H9 (cell line): ENCODE measurements around the gene TBXA2R. TPM values are rescaled to one million over a fixed set of nuclear protein-coding genes. Genes with fewer than 3 reads are reported as not detected.
A peak's percentile ranks its signal among the peaks of the same experiment; 100 is the strongest.

Experiments used
- DNase-seq: peaks from one replicate; pipeline ENCODE4 v3.0.0-alpha.2; 2017
- H2AFZ ChIP-seq: one replicate; pipeline ENCODE4 v1.6.1; 2013; ENCODE audit warnings: mild to moderate bottlenecking, low read length, control low read depth, moderate library complexity
- H2AK5ac ChIP-seq: 2 replicates; pipeline ENCODE4 v1.6.1; 2013; ENCODE audit warnings: low read length, control low read depth, mixed read lengths; ENCODE audit not compliant: insufficient read length
- H2BK120ac ChIP-seq: one replicate; pipeline ENCODE4 v1.6.1; 2013; ENCODE audit warnings: low read depth, mild to moderate bottlenecking, low read length, control low read depth, inconsistent platforms; ENCODE audit not compliant: poor library complexity, severe bottlenecking
- H2BK12ac ChIP-seq: 2 replicates; pipeline ENCODE4 v1.6.1; 2013; ENCODE audit warnings: low read length, control low read depth, mixed read lengths, low read depth; ENCODE audit not compliant: insufficient read length
- H2BK15ac ChIP-seq: 2 replicates; pipeline ENCODE4 v1.6.1; 2013; ENCODE audit warnings: low read depth, low read length, control low read depth
- H2BK20ac ChIP-seq: one replicate; pipeline ENCODE4 v1.6.1; 2013; ENCODE audit warnings: low read depth, mild to moderate bottlenecking, low read length, control low read depth, inconsistent platforms; ENCODE audit not compliant: poor library complexity, severe bottlenecking
- H2BK5ac ChIP-seq: 2 replicates; pipeline ENCODE4 v1.6.1; 2013; ENCODE audit warnings: low read length, control low read depth, mixed read lengths; ENCODE audit not compliant: insufficient read length
- H3K14ac ChIP-seq: 2 replicates; pipeline ENCODE4 v1.6.1; 2013; ENCODE audit warnings: low read length, control low read depth; ENCODE audit not compliant: insufficient read depth
- H3K18ac ChIP-seq: 2 replicates; pipeline ENCODE4 v1.6.1; 2013; ENCODE audit warnings: low read depth, mild to moderate bottlenecking, mixed read lengths, low read length, control low read depth; ENCODE audit not compliant: insufficient read length
- H3K23ac ChIP-seq: 2 replicates; pipeline ENCODE4 v1.6.1; 2013; ENCODE audit warnings: low read length, control low read depth, mixed read lengths, low read depth; ENCODE audit not compliant: insufficient read length
- H3K23me2 ChIP-seq: 2 replicates; pipeline ENCODE4 v1.6.1; 2013; ENCODE audit warnings: low read depth, mild to moderate bottlenecking, mixed read lengths, low read length, control low read depth; ENCODE audit not compliant: insufficient read length, poor library complexity, severe bottlenecking
- H3K27ac ChIP-seq: 2 replicates; pipeline ENCODE4 v1.5.1; 2013; ENCODE audit warnings: low read length, control low read depth, mixed read lengths, low read depth; ENCODE audit not compliant: insufficient read length
- H3K27me3 ChIP-seq: 2 replicates; pipeline ENCODE4 v1.6.1; 2013; ENCODE audit warnings: low read length, control low read depth, inconsistent platforms; ENCODE audit not compliant: insufficient read depth
- H3K4ac ChIP-seq: 2 replicates; pipeline ENCODE4 v1.6.1; 2013; ENCODE audit warnings: low read depth, mild to moderate bottlenecking, control low read depth, inconsistent platforms, low read length, moderate library complexity
- H3K4me1 ChIP-seq: 2 replicates; pipeline ENCODE4 v1.6.1; 2013; ENCODE audit warnings: low read length, control low read depth, inconsistent platforms; ENCODE audit not compliant: insufficient read depth
- H3K4me2 ChIP-seq: 2 replicates; pipeline ENCODE4 v1.6.1; 2013; ENCODE audit warnings: low read length, control low read depth, mixed read lengths; ENCODE audit not compliant: insufficient read length, insufficient read depth
- H3K56ac ChIP-seq: 2 replicates; pipeline ENCODE4 v1.6.1; 2013; ENCODE audit warnings: low read depth, mild to moderate bottlenecking, mixed read lengths, low read length, control low read depth; ENCODE audit not compliant: insufficient read length
- H3K79me1 ChIP-seq: 2 replicates; pipeline ENCODE4 v1.6.1; 2013; ENCODE audit warnings: low read depth, mild to moderate bottlenecking, moderate library complexity, low read length, control low read depth, inconsistent platforms; ENCODE audit not compliant: insufficient read depth, poor library complexity, severe bottlenecking
- H3K79me2 ChIP-seq: 2 replicates; pipeline ENCODE4 v1.6.1; 2013; ENCODE audit warnings: low read length, control low read depth, inconsistent platforms; ENCODE audit not compliant: insufficient read depth
- H3K9ac ChIP-seq: 2 replicates; pipeline ENCODE4 v1.6.1; 2013; ENCODE audit warnings: low read length, control low read depth, mixed read lengths; ENCODE audit not compliant: insufficient read length; ENCODE audit errors: extremely low read depth
- H3K9me3 ChIP-seq: one replicate; pipeline ENCODE4 v1.6.1; 2013; ENCODE audit warnings: low read depth, low read length, inconsistent platforms; ENCODE audit not compliant: control insufficient read depth
- H3T11ph ChIP-seq: one replicate; pipeline ENCODE4 v1.6.1; 2013; ENCODE audit warnings: mild to moderate bottlenecking, low read length, control low read depth, inconsistent platforms
- H4K20me1 ChIP-seq: one replicate; pipeline ENCODE4 v1.6.1; 2013; ENCODE audit not compliant: control insufficient read depth, insufficient read length, insufficient read depth
- H4K5ac ChIP-seq: 2 replicates; pipeline ENCODE4 v1.6.1; 2013; ENCODE audit warnings: low read depth, mild to moderate bottlenecking, mixed read lengths, low read length, control low read depth; ENCODE audit not compliant: insufficient read length
- H4K8ac ChIP-seq: replicated peaks from 2 replicates; pipeline ENCODE4 v1.6.1; 2013; ENCODE audit warnings: low read length, control low read depth, mixed read lengths, low read depth; ENCODE audit not compliant: insufficient read length
- H4K91ac ChIP-seq: 2 replicates; pipeline ENCODE4 v1.6.1; 2013; ENCODE audit warnings: low read depth, mild to moderate bottlenecking, moderate library complexity, mixed read lengths, low read length, control low read depth; ENCODE audit not compliant: insufficient read length
- H3K27ac Mint-ChIP-seq, 3 experiments: 2 replicates in 2 of 3; 3 replicates in 1 of 3; pipeline ENCODE4 v1.8.0; 2020 to 2021; ENCODE audit warnings: mixed read lengths in 3 of 3, mild to moderate bottlenecking in 1 of 3, moderate library complexity in 1 of 3
- H3K27me3 Mint-ChIP-seq: 2 replicates; pipeline ENCODE4 v1.8.0; 2021; ENCODE audit warnings: low read depth, mild to moderate bottlenecking, moderate library complexity, mixed read lengths
- H3K36me3 Mint-ChIP-seq, 3 experiments: 2 replicates in 2 of 3; 3 replicates in 1 of 3; pipeline ENCODE4 v1.8.0; 2020 to 2021; ENCODE audit warnings: low read depth in 3 of 3, mixed read lengths in 3 of 3; ENCODE audit not compliant: insufficient read depth in 1 of 3
- H3K4me1 Mint-ChIP-seq, 2 experiments: 2 replicates each; pipeline ENCODE4 v1.8.0; 2020; ENCODE audit warnings: mixed read lengths in 2 of 2
- H3K4me3 Mint-ChIP-seq, 2 experiments: 2 replicates in 1 of 2; 3 replicates in 1 of 2; pipeline ENCODE4 v1.8.0; 2020 to 2021; ENCODE audit warnings: mild to moderate bottlenecking in 2 of 2, mixed read lengths in 2 of 2, moderate library complexity in 1 of 2
- H3K9me3 Mint-ChIP-seq, 2 experiments: 2 replicates in 1 of 2; 3 replicates in 1 of 2; pipeline ENCODE4 v1.8.0; 2020; ENCODE audit warnings: mild to moderate bottlenecking in 2 of 2, mixed read lengths in 2 of 2, moderate library complexity in 1 of 2
- CTCF ChIP-seq: fragments of 200-600 bp; sonication (generic); conservative IDR thresholded peaks from 3 replicates; pipeline ENCODE4 v1.8.0; 2021; ENCODE audit warnings: antibody characterized with exemption, mild to moderate bottlenecking
- WGBS: extraction: QIAGEN DNeasy Blood & Tissue Kit; methylation state at CpG from one replicate; pipeline ENCODE4 v1.1.7; 2013; ENCODE audit warnings: missing lambda C conversion rate, low lambda C conversion rate, mixed read lengths; ENCODE audit not compliant: insufficient read length; ENCODE audit errors: extremely low coverage; 5-methylcytosine and 5-hydroxymethylcytosine counted together
- total RNA-seq: library from RNA; stranded (reverse); gene quantifications from 2 replicates; pipeline ENCODE4 v1.2.1, GENCODE V29; 2021

The TBXA2R gene
- total RNA-seq, 1 experiment from 2014 or later = 0.63 TPM

GRCh38 chr19:3618811-3619630 is 12.3 kb upstream of the TBXA2R start:
- no peaks in the 10 kb centered on the region for H3K27me3 ChIP-seq
- no peak overlapping the region for H3K14ac ChIP-seq
- no peak overlapping the region for H3K18ac ChIP-seq
- no peak overlapping the region for H3K56ac ChIP-seq
- H3K9me3 ChIP-seq = no peaks in the 10 kb centered on the region
- Mint-ChIP-seq H3K27ac (0 out of 7 replicates have a peak overlapping the region, but pooled peaks of 1 of the 3 experiments have one; percentile 62), H3K27me3 (no peaks in the 10 kb centered on the region), H3K9me3 (no peaks in the 10 kb centered on the region), H3K4me3 (no peak overlapping the region), H3K36me3 (peaks cover 2 to 21% (median 21%) of the 10 kb centered on the region in 3 experiments; a peak in 6 of 7 replicates), H3K4me1 (no peaks in the 10 kb centered on the region; a peak in 1 of 4 replicates)
- no peaks in the 10 kb centered on the region for H3K4me1 ChIP-seq
- no peak overlapping the region for H2BK5ac ChIP-seq
- H2BK20ac ChIP-seq = no peak overlapping the region
- H4K91ac ChIP-seq = no peak overlapping the region
- no peak; the same call in 2 of the 3 replicates for TF ChIP-seq CTCF
- no peak overlapping the region for H2BK12ac ChIP-seq
- no peak overlapping the region for H2AK5ac ChIP-seq
- H4K8ac ChIP-seq = no peak overlapping the region
- H3K9ac ChIP-seq = no peak overlapping the region
- H3K4ac ChIP-seq = no peak overlapping the region
- H3T11ph ChIP-seq = no peak overlapping the region
- no peak overlapping the region for H4K5ac ChIP-seq
- peaks cover 3% of the 10 kb centered on the region for H4K20me1 ChIP-seq
- H3K23me2 ChIP-seq = no peaks in the 10 kb centered on the region
- no peak overlapping the region for H3K23ac ChIP-seq
- no peak for DNase-seq
- H2BK15ac ChIP-seq = no peak overlapping the region
- no CpG with 5 or more reads among the region's 31 CpGs for WGBS
- no peak overlapping the region for H2BK120ac ChIP-seq
- H2AFZ ChIP-seq = no peak overlapping the region
- H3K4me2 ChIP-seq = no peak overlapping the region
- H3K79me2 ChIP-seq = no peaks in the 10 kb centered on the region
- H3K79me1 ChIP-seq = no peaks in the 10 kb centered on the region
- H3K27ac ChIP-seq = no peak overlapping the region
